H9 (cell line): Measurements from ENCODE around the gene RNF227. TPM values are rescaled to one million over a fixed set of nuclear protein-coding genes. Genes with fewer than 3 reads are reported as not detected.
A peak's percentile ranks its signal among the peaks of the same experiment; 100 is the strongest.

ENCODE experiments used
- DNase-seq: peaks from one replicate; pipeline ENCODE4 v3.0.0-alpha.2; 2017
- H2AFZ ChIP-seq: one replicate; pipeline ENCODE4 v1.6.1; 2013; ENCODE audit warnings: mild to moderate bottlenecking, low read length, control low read depth, moderate library complexity
- H2AK5ac ChIP-seq: 2 replicates; pipeline ENCODE4 v1.6.1; 2013; ENCODE audit warnings: low read length, control low read depth, mixed read lengths; ENCODE audit not compliant: insufficient read length
- H2BK120ac ChIP-seq: one replicate; pipeline ENCODE4 v1.6.1; 2013; ENCODE audit warnings: low read depth, mild to moderate bottlenecking, low read length, control low read depth, inconsistent platforms; ENCODE audit not compliant: poor library complexity, severe bottlenecking
- H2BK12ac ChIP-seq: 2 replicates; pipeline ENCODE4 v1.6.1; 2013; ENCODE audit warnings: low read length, control low read depth, mixed read lengths, low read depth; ENCODE audit not compliant: insufficient read length
- H2BK15ac ChIP-seq: 2 replicates; pipeline ENCODE4 v1.6.1; 2013; ENCODE audit warnings: low read depth, low read length, control low read depth
- H2BK20ac ChIP-seq: one replicate; pipeline ENCODE4 v1.6.1; 2013; ENCODE audit warnings: low read depth, mild to moderate bottlenecking, low read length, control low read depth, inconsistent platforms; ENCODE audit not compliant: poor library complexity, severe bottlenecking
- H2BK5ac ChIP-seq: 2 replicates; pipeline ENCODE4 v1.6.1; 2013; ENCODE audit warnings: low read length, control low read depth, mixed read lengths; ENCODE audit not compliant: insufficient read length
- H3K14ac ChIP-seq: 2 replicates; pipeline ENCODE4 v1.6.1; 2013; ENCODE audit warnings: low read length, control low read depth; ENCODE audit not compliant: insufficient read depth
- H3K18ac ChIP-seq: 2 replicates; pipeline ENCODE4 v1.6.1; 2013; ENCODE audit warnings: low read depth, mild to moderate bottlenecking, mixed read lengths, low read length, control low read depth; ENCODE audit not compliant: insufficient read length
- H3K23ac ChIP-seq: 2 replicates; pipeline ENCODE4 v1.6.1; 2013; ENCODE audit warnings: low read length, control low read depth, mixed read lengths, low read depth; ENCODE audit not compliant: insufficient read length
- H3K23me2 ChIP-seq: 2 replicates; pipeline ENCODE4 v1.6.1; 2013; ENCODE audit warnings: low read depth, mild to moderate bottlenecking, mixed read lengths, low read length, control low read depth; ENCODE audit not compliant: insufficient read length, poor library complexity, severe bottlenecking
- H3K27ac ChIP-seq: 2 replicates; pipeline ENCODE4 v1.5.1; 2013; ENCODE audit warnings: low read length, control low read depth, mixed read lengths, low read depth; ENCODE audit not compliant: insufficient read length
- H3K27me3 ChIP-seq: 2 replicates; pipeline ENCODE4 v1.6.1; 2013; ENCODE audit warnings: low read length, control low read depth, inconsistent platforms; ENCODE audit not compliant: insufficient read depth
- H3K4ac ChIP-seq: 2 replicates; pipeline ENCODE4 v1.6.1; 2013; ENCODE audit warnings: low read depth, mild to moderate bottlenecking, control low read depth, inconsistent platforms, low read length, moderate library complexity
- H3K4me1 ChIP-seq: 2 replicates; pipeline ENCODE4 v1.6.1; 2013; ENCODE audit warnings: low read length, control low read depth, inconsistent platforms; ENCODE audit not compliant: insufficient read depth
- H3K4me2 ChIP-seq: 2 replicates; pipeline ENCODE4 v1.6.1; 2013; ENCODE audit warnings: low read length, control low read depth, mixed read lengths; ENCODE audit not compliant: insufficient read length, insufficient read depth
- H3K56ac ChIP-seq: 2 replicates; pipeline ENCODE4 v1.6.1; 2013; ENCODE audit warnings: low read depth, mild to moderate bottlenecking, mixed read lengths, low read length, control low read depth; ENCODE audit not compliant: insufficient read length
- H3K79me1 ChIP-seq: 2 replicates; pipeline ENCODE4 v1.6.1; 2013; ENCODE audit warnings: low read depth, mild to moderate bottlenecking, moderate library complexity, low read length, control low read depth, inconsistent platforms; ENCODE audit not compliant: insufficient read depth, poor library complexity, severe bottlenecking
- H3K79me2 ChIP-seq: 2 replicates; pipeline ENCODE4 v1.6.1; 2013; ENCODE audit warnings: low read length, control low read depth, inconsistent platforms; ENCODE audit not compliant: insufficient read depth
- H3K9ac ChIP-seq: 2 replicates; pipeline ENCODE4 v1.6.1; 2013; ENCODE audit warnings: low read length, control low read depth, mixed read lengths; ENCODE audit not compliant: insufficient read length; ENCODE audit errors: extremely low read depth
- H3K9me3 ChIP-seq: one replicate; pipeline ENCODE4 v1.6.1; 2013; ENCODE audit warnings: low read depth, low read length, inconsistent platforms; ENCODE audit not compliant: control insufficient read depth
- H3T11ph ChIP-seq: one replicate; pipeline ENCODE4 v1.6.1; 2013; ENCODE audit warnings: mild to moderate bottlenecking, low read length, control low read depth, inconsistent platforms
- H4K20me1 ChIP-seq: one replicate; pipeline ENCODE4 v1.6.1; 2013; ENCODE audit not compliant: control insufficient read depth, insufficient read length, insufficient read depth
- H4K5ac ChIP-seq: 2 replicates; pipeline ENCODE4 v1.6.1; 2013; ENCODE audit warnings: low read depth, mild to moderate bottlenecking, mixed read lengths, low read length, control low read depth; ENCODE audit not compliant: insufficient read length
- H4K8ac ChIP-seq: replicated peaks from 2 replicates; pipeline ENCODE4 v1.6.1; 2013; ENCODE audit warnings: low read length, control low read depth, mixed read lengths, low read depth; ENCODE audit not compliant: insufficient read length
- H4K91ac ChIP-seq: 2 replicates; pipeline ENCODE4 v1.6.1; 2013; ENCODE audit warnings: low read depth, mild to moderate bottlenecking, moderate library complexity, mixed read lengths, low read length, control low read depth; ENCODE audit not compliant: insufficient read length
- H3K27ac Mint-ChIP-seq, 3 experiments: 2 replicates in 2 of 3; 3 replicates in 1 of 3; pipeline ENCODE4 v1.8.0; 2020 to 2021; ENCODE audit warnings: mixed read lengths in 3 of 3, mild to moderate bottlenecking in 1 of 3, moderate library complexity in 1 of 3
- H3K27me3 Mint-ChIP-seq: 2 replicates; pipeline ENCODE4 v1.8.0; 2021; ENCODE audit warnings: low read depth, mild to moderate bottlenecking, moderate library complexity, mixed read lengths
- H3K36me3 Mint-ChIP-seq, 3 experiments: 2 replicates in 2 of 3; 3 replicates in 1 of 3; pipeline ENCODE4 v1.8.0; 2020 to 2021; ENCODE audit warnings: low read depth in 3 of 3, mixed read lengths in 3 of 3; ENCODE audit not compliant: insufficient read depth in 1 of 3
- H3K4me1 Mint-ChIP-seq, 2 experiments: 2 replicates each; pipeline ENCODE4 v1.8.0; 2020; ENCODE audit warnings: mixed read lengths in 2 of 2
- H3K4me3 Mint-ChIP-seq, 2 experiments: 2 replicates in 1 of 2; 3 replicates in 1 of 2; pipeline ENCODE4 v1.8.0; 2020 to 2021; ENCODE audit warnings: mild to moderate bottlenecking in 2 of 2, mixed read lengths in 2 of 2, moderate library complexity in 1 of 2
- H3K9me3 Mint-ChIP-seq, 2 experiments: 2 replicates in 1 of 2; 3 replicates in 1 of 2; pipeline ENCODE4 v1.8.0; 2020; ENCODE audit warnings: mild to moderate bottlenecking in 2 of 2, mixed read lengths in 2 of 2, moderate library complexity in 1 of 2
- CTCF ChIP-seq: fragments of 200-600 bp; sonication (generic); conservative IDR thresholded peaks from 3 replicates; pipeline ENCODE4 v1.8.0; 2021; ENCODE audit warnings: antibody characterized with exemption, mild to moderate bottlenecking
- WGBS: extraction: QIAGEN DNeasy Blood & Tissue Kit; methylation state at CpG from one replicate; pipeline ENCODE4 v1.1.7; 2013; ENCODE audit warnings: missing lambda C conversion rate, low lambda C conversion rate, mixed read lengths; ENCODE audit not compliant: insufficient read length; ENCODE audit errors: extremely low coverage; 5-methylcytosine and 5-hydroxymethylcytosine counted together
- total RNA-seq: library from RNA; stranded (reverse); gene quantifications from 2 replicates; pipeline ENCODE4 v1.2.1, GENCODE V29; 2021

RNF227 gene
- total RNA-seq, 1 experiment from 2014 or later = 1.9 TPM

DNA sequence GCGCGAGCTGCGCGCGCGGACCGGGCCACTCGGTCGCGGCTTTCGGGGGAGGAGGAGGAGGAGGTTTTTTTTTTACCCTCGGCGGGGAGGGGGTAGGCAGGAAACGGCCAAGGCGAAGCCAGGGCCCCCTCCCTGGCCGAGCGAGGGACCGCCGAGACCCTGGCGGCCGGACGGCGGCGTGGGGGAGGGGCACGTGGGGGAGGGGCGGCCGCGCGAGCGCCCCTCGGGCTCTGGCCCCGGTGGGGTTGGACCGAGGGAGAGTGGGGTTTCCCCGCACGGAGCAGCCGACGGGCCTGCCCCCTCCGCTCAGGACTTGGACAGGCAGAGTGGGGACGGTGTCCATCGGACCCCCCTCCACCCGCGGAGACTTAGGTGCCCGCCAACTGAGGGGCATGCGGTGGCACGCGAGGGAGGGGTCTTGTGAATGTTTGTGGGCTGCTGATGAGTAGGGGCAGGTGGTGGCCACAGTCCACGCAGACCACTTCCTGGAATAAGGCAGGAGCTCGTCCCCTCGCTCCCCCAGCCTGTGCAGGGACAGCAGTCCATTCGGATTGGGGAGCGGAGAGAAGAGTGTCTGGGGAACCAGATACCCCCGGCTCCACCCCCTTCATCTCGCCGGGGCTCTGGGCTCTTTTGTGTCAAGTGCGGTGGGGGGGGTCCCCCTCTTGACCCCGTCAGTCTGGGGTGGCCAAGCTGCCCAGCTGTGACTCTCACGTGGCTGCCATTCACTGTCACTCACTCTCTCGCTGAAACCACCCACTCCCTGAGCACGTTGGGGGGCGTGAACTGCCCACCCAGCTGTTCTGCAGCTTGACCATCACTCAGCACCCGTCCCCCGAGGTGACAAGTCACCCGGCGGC is 30.5 kb downstream of the RNF227 start:
- no peaks in the 10 kb centered on the region for H3K79me2 ChIP-seq
- no peak overlapping the region for H2AFZ ChIP-seq
- H3K36me3 Mint-ChIP-seq = peaks cover 0 to 3% (median 0%) of the 10 kb centered on the region in 3 experiments; a peak in 2 of 7 replicates
- no peaks in the 10 kb centered on the region; the same call in 1 of the 2 replicates for H3K27me3 ChIP-seq
- H3T11ph ChIP-seq = no peak overlapping the region
- H3K4me3 Mint-ChIP-seq = peak overlapping the region in 1 of 2 experiments; percentile 69; a peak in 2 of 5 replicates
- no peaks in the 10 kb centered on the region for H3K79me1 ChIP-seq
- WGBS = no CpG with 5 or more reads among the region's 64 CpGs
- no peak overlapping the region for H4K8ac ChIP-seq
- no peak overlapping the region for H3K4ac ChIP-seq
- H3K56ac ChIP-seq = no peak overlapping the region
- no peaks in the 10 kb centered on the region for H3K9me3 Mint-ChIP-seq
- H2BK15ac ChIP-seq = no peak overlapping the region
- no peaks in the 10 kb centered on the region for H3K4me1 ChIP-seq
- no peaks in the 10 kb centered on the region for H4K20me1 ChIP-seq
- no peak overlapping the region for H3K27ac Mint-ChIP-seq
- H3K23me2 ChIP-seq = peaks cover 28% of the 10 kb centered on the region
- H3K18ac ChIP-seq = peak overlapping the region; percentile 15
- H3K27me3 Mint-ChIP-seq = no peaks in the 10 kb centered on the region; the same call in none of the 2 replicates
- H2BK20ac ChIP-seq = no peak overlapping the region
- H2BK120ac ChIP-seq = no peak overlapping the region
- H2BK5ac ChIP-seq = no peak overlapping the region
- H2BK12ac ChIP-seq = no peak overlapping the region
- no peak overlapping the region for H2AK5ac ChIP-seq
- no peaks in the 10 kb centered on the region for H3K9me3 ChIP-seq
- peak overlapping the region; percentile 82 for H3K4me2 ChIP-seq
- H3K27ac ChIP-seq = no peak overlapping the region
- no peak overlapping the region for H3K9ac ChIP-seq
- H4K91ac ChIP-seq = no peak overlapping the region
- H4K5ac ChIP-seq = no peak overlapping the region
- no peak for TF ChIP-seq CTCF
- no peak overlapping the region for H3K23ac ChIP-seq
- peak; percentile 58 for DNase-seq
- H3K14ac ChIP-seq = peak overlapping the region; percentile 65; the same call in 1 of the 2 replicates
- H3K4me1 Mint-ChIP-seq = peaks cover 3 to 4% of the 10 kb centered on the region in 2 experiments
